Measurements from ENCODE around the gene THOC3. TPM values are rescaled to one million over a fixed set of nuclear protein-coding genes. Genes with fewer than 3 reads are reported as not detected.
"Not testable (repeated sequence)": the region's sequence is repeated elsewhere in the genome, so short reads cannot be mapped to it uniquely, and the experiment has no call there.

Gene THOC3
- total and polyA plus RNA-seq, 9 donors, result 15.1 to 35.4 (median 18.0) TPM

GRCh38 chr5:175948329-175949108, 19.6 kb downstream of the THOC3 start:
- WGBS (ENCODE audit: insufficient coverage), result no CpG with 5 or more reads among the region's 10 CpGs
- not testable (repeated sequence) for H3K4me3 ChIP-seq (ENCODE audit: low read length); H3K27me3 ChIP-seq (ENCODE audit: control insufficient read depth, insufficient read depth, low read length); H3K9me3 ChIP-seq (replicated peaks; ENCODE audit: control insufficient read depth, low read depth, low read length); H3K27ac ChIP-seq (ENCODE audit: low read length); H3K36me3 ChIP-seq (ENCODE audit: control insufficient read depth, insufficient read depth, low read length); H3K4me1 ChIP-seq (ENCODE audit: control insufficient read depth, insufficient read depth, low read length); DNase-seq

GRCh38 chr5:175943253-175943652, 24.9 kb downstream of the THOC3 start:
- not testable (repeated sequence) for H3K27ac ChIP-seq (ENCODE audit: low read length); H3K4me3 ChIP-seq (ENCODE audit: low read length); DNase-seq; H3K36me3 ChIP-seq (ENCODE audit: control insufficient read depth, insufficient read depth, low read length); H3K27me3 ChIP-seq (ENCODE audit: control insufficient read depth, insufficient read depth, low read length); H3K4me1 ChIP-seq (ENCODE audit: control insufficient read depth, insufficient read depth, low read length); H3K9me3 ChIP-seq (replicated peaks; ENCODE audit: control insufficient read depth, low read depth, low read length)
- 71% methylated on average over 1 of the region's 7 CpGs for WGBS (ENCODE audit: insufficient coverage)

- not testable (repeated sequence) for H3K4me3 ChIP-seq (ENCODE audit: low read length); DNase-seq; H3K36me3 ChIP-seq (ENCODE audit: control insufficient read depth, insufficient read depth, low read length); H3K27ac ChIP-seq (ENCODE audit: low read length); H3K9me3 ChIP-seq (replicated peaks; ENCODE audit: control insufficient read depth, low read depth, low read length); H3K27me3 ChIP-seq (ENCODE audit: control insufficient read depth, insufficient read depth, low read length); H3K4me1 ChIP-seq (ENCODE audit: control insufficient read depth, insufficient read depth, low read length)
- WGBS (ENCODE audit: insufficient coverage), result no CpG with 5 or more reads among the region's 2 CpGs
Measured at GRCh38 chr5:175940632-175941031, 27.5 kb downstream of the THOC3 start.

- H3K4me1 ChIP-seq (ENCODE audit: control insufficient read depth, insufficient read depth, low read length); DNase-seq; H3K27me3 ChIP-seq (ENCODE audit: control insufficient read depth, insufficient read depth, low read length); H3K4me3 ChIP-seq (ENCODE audit: low read length); H3K36me3 ChIP-seq (ENCODE audit: control insufficient read depth, insufficient read depth, low read length); H3K9me3 ChIP-seq (replicated peaks; ENCODE audit: control insufficient read depth, low read depth, low read length); H3K27ac ChIP-seq (ENCODE audit: low read length): not testable (repeated sequence)
- WGBS (ENCODE audit: insufficient coverage), result no CpG with 5 or more reads among the region's 1 CpG
Measured at GRCh38 chr5:175938489-175938888, 29.6 kb downstream of the THOC3 start.

GRCh38 chr5:175928752-175929151, 39.4 kb downstream of the THOC3 start:
- DNase-seq; H3K9me3 ChIP-seq (replicated peaks; ENCODE audit: control insufficient read depth, low read depth, low read length); H3K27ac ChIP-seq (ENCODE audit: low read length); H3K27me3 ChIP-seq (ENCODE audit: control insufficient read depth, insufficient read depth, low read length); H3K4me1 ChIP-seq (ENCODE audit: control insufficient read depth, insufficient read depth, low read length); H3K36me3 ChIP-seq (ENCODE audit: control insufficient read depth, insufficient read depth, low read length); H3K4me3 ChIP-seq (ENCODE audit: low read length): not testable (repeated sequence)
- WGBS (ENCODE audit: insufficient coverage), result no CpG with 5 or more reads among the region's 1 CpG

DNA sequence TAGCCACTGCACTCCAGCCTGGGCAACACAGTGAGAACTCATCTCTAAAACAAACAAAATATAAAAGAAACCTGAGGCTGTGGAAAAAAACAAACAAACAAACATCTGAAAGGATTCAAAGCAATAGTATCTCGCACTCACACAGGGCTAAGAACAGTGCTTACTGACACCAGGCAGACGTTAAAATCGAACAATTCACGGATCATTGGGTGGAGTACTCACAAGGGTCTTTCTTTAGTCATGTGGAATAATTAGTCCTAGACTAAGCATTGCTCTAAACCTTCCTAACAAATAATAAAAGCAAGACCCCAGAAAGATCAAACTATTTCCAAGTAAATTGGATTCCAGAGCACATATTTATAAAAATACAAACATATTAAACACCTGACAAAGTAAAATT, 43.0 kb downstream of the THOC3 start:
- not testable (repeated sequence) for H3K27me3 ChIP-seq (ENCODE audit: control insufficient read depth, insufficient read depth, low read length); H3K36me3 ChIP-seq (ENCODE audit: control insufficient read depth, insufficient read depth, low read length); H3K27ac ChIP-seq (ENCODE audit: low read length); H3K4me1 ChIP-seq (ENCODE audit: control insufficient read depth, insufficient read depth, low read length); H3K9me3 ChIP-seq (replicated peaks; ENCODE audit: control insufficient read depth, low read depth, low read length); DNase-seq; H3K4me3 ChIP-seq (ENCODE audit: low read length)
- 100% methylated on average over 1 of the region's 4 CpGs for whole genome bisulfite sequencing (ENCODE audit: insufficient coverage)

DNA sequence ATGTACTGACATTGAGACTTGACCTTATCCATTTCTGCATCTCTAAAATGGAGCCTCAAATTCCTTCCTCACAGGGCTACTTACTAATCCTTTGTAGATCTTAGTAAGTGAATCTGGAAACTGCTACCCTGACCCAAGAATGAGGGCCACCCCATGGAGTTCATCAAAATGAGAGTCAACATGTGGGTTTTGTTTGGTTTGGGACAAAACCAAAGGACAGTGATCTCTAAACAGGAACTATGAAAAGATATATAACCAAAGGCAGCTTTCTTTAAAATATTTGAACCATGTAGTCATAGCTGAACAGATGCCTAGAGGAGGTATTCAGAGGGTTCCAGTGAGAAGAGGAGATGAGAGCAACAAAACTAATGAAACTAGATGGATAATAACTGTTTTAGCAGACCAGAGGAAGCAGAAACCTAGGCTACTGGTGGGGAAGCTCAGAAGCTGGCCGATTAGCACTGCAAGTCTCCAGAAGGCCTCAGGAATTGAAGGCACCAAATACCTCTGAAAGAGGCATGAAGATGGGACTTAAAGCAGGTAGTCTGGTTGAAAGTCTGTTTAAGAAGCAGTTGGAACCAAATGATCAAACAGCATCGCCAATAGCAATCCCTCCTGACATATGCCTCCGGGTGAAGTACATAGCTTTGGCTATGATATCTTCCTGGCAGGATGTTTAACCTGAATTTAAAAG, 45.8 kb downstream of the THOC3 start:
- H3K27me3 ChIP-seq (ENCODE audit: control insufficient read depth, insufficient read depth, low read length), result no peaks in the 10 kb centered on the region
- DNase-seq, result no peak
- WGBS (ENCODE audit: insufficient coverage), result 85% methylated on average over 3 of the region's 3 CpGs
- H3K4me3 ChIP-seq (ENCODE audit: low read length), result no peak overlapping the region
- H3K36me3 ChIP-seq (ENCODE audit: control insufficient read depth, insufficient read depth, low read length), result no peaks in the 10 kb centered on the region
- no peak overlapping the region for H3K27ac ChIP-seq (ENCODE audit: low read length)
- H3K4me1 ChIP-seq (ENCODE audit: control insufficient read depth, insufficient read depth, low read length), result no peaks in the 10 kb centered on the region
- H3K9me3 ChIP-seq (replicated peaks; ENCODE audit: control insufficient read depth, low read depth, low read length), result no peaks in the 10 kb centered on the region

- H3K27ac ChIP-seq (ENCODE audit: low read length), result no peak overlapping the region
- H3K36me3 ChIP-seq (ENCODE audit: control insufficient read depth, insufficient read depth, low read length), result no peaks in the 10 kb centered on the region
- H3K27me3 ChIP-seq (ENCODE audit: control insufficient read depth, insufficient read depth, low read length), result no peaks in the 10 kb centered on the region
- 79% methylated on average over 9 of the region's 9 CpGs for WGBS (ENCODE audit: insufficient coverage)
- H3K4me1 ChIP-seq (ENCODE audit: control insufficient read depth, insufficient read depth, low read length), result no peaks in the 10 kb centered on the region
- no peak for DNase-seq
- H3K9me3 ChIP-seq (replicated peaks; ENCODE audit: control insufficient read depth, low read depth, low read length), result no peaks in the 10 kb centered on the region
- H3K4me3 ChIP-seq (ENCODE audit: low read length), result no peak overlapping the region
Measured at GRCh38 chr5:175921061-175921730, 46.9 kb downstream of the THOC3 start.

- Histone ChIP-seq H3K27ac (ENCODE audit: low read length) (no peak overlapping the region), H3K4me1 (ENCODE audit: control insufficient read depth, insufficient read depth, low read length) (no peaks in the 10 kb centered on the region), H3K36me3 (ENCODE audit: control insufficient read depth, insufficient read depth, low read length) (no peaks in the 10 kb centered on the region), H3K9me3 (replicated peaks; ENCODE audit: control insufficient read depth, low read depth, low read length) (no peaks in the 10 kb centered on the region), H3K4me3 (ENCODE audit: low read length) (no peak overlapping the region), H3K27me3 (ENCODE audit: control insufficient read depth, insufficient read depth, low read length) (no peaks in the 10 kb centered on the region)
- 61% methylated on average over 4 of the region's 9 CpGs for WGBS (ENCODE audit: insufficient coverage)
- no peak for DNase-seq
Measured at GRCh38 chr5:175920231-175920811, 47.8 kb downstream of the THOC3 start.
